ENCODE results near the gene KIF6.

The KIF6 gene

GRCh38 chr6:39280247-39280731, 444.9 kb downstream of the KIF6 start (continued):
- TF ChIP-seq ZFP69B (tag by site-specific recombination; IDR thresholded peaks at IDR 0.05), result no peak
- TF ChIP-seq ZBTB6 (tag by site-specific recombination; IDR thresholded peaks at IDR 0.05), result no peak
- TF ChIP-seq ZSCAN30 (tag by site-specific recombination; IDR thresholded peaks at IDR 0.05), result no peak
- no peak for TF ChIP-seq ZNF473 (tag by site-specific recombination; IDR thresholded peaks at IDR 0.05)
- no peak for TF ChIP-seq SP2 (tag by site-specific recombination; IDR thresholded peaks at IDR 0.05)
